ENCODE results near the gene NES.

Gene NES

DNA sequence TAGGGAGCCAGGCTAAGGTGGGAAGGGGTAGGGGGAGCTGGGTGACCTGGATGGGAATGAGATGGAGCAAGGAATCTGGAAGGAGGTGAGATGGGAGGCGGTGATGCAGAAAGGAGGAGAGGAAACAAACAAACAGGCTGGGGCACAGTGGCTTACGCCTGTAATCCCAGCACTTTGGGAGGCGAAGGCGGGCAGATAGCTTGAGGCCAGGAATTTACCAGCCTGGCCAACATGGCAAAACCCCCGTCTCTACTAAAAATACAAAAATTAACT is 17.4 kb upstream of the NES start:
- Histone ChIP-seq H3K79me1 (ENCODE audit: low read length) (peaks cover 32% of the 10 kb centered on the region), H3K9me3 (ENCODE audit: insufficient read depth, low read depth, low read length) (no peaks in the 10 kb centered on the region), H3K9ac (ENCODE audit: low read length) (no peak overlapping the region), H3K4me3 (ENCODE audit: low read depth, low read length) (no peak overlapping the region), H3K27ac (ENCODE audit: low read depth, low read length) (peak overlapping the region; percentile 75), H2AFZ (ENCODE audit: insufficient read depth, low read length, poor library complexity) (no peak overlapping the region), H3K4me1 (ENCODE audit: control insufficient read depth in 1 of 2, insufficient read depth in 2 of 2, low read length in 2 of 2) (peaks cover 41 to 54% of the 10 kb centered on the region in 2 experiments), H2BK12ac (ENCODE audit: low read length) (peak overlapping the region; percentile 90), H3K23ac (ENCODE audit: low read length) (no peak overlapping the region), H3K14ac (ENCODE audit: low read length) (peak overlapping the region; percentile 50), H4K12ac (ENCODE audit: low read depth, low read length) (no peak overlapping the region), H2BK5ac (ENCODE audit: low read depth, low read length, poor library complexity) (peak overlapping the region; percentile 80), H3K18ac (ENCODE audit: low read length) (peak overlapping the region; percentile 63), H3K4me2 (ENCODE audit: low read length) (peak overlapping the region; percentile 20), H4K91ac (ENCODE audit: low read depth, low read length) (peak overlapping the region; percentile 84), H3K27me3 (ENCODE audit: insufficient read depth, low read length) (no peaks in the 10 kb centered on the region), H3K36me3 (ENCODE audit: control insufficient read depth in 1 of 2, insufficient read depth in 2 of 2, low read length in 2 of 2) (peaks cover 8 to 11% of the 10 kb centered on the region in 2 experiments), H4K8ac (ENCODE audit: low read depth, low read length) (peak overlapping the region; percentile 66), H2AK5ac (ENCODE audit: low read length) (peak overlapping the region; percentile 23), H2BK120ac (ENCODE audit: insufficient read depth, low read length, poor library complexity) (peak overlapping the region; percentile 29), H3K79me2 (ENCODE audit: control insufficient read depth, insufficient read depth, low read length, poor library complexity) (peaks cover 3% of the 10 kb centered on the region), H3K4ac (ENCODE audit: low read depth, low read length) (peak overlapping the region; percentile 35)
- DNase-seq: no peak
- whole genome bisulfite sequencing (ENCODE audit: extremely low coverage, insufficient coverage, insufficient read length): no CpG with 5 or more reads among the region's 5 CpGs

DNA sequence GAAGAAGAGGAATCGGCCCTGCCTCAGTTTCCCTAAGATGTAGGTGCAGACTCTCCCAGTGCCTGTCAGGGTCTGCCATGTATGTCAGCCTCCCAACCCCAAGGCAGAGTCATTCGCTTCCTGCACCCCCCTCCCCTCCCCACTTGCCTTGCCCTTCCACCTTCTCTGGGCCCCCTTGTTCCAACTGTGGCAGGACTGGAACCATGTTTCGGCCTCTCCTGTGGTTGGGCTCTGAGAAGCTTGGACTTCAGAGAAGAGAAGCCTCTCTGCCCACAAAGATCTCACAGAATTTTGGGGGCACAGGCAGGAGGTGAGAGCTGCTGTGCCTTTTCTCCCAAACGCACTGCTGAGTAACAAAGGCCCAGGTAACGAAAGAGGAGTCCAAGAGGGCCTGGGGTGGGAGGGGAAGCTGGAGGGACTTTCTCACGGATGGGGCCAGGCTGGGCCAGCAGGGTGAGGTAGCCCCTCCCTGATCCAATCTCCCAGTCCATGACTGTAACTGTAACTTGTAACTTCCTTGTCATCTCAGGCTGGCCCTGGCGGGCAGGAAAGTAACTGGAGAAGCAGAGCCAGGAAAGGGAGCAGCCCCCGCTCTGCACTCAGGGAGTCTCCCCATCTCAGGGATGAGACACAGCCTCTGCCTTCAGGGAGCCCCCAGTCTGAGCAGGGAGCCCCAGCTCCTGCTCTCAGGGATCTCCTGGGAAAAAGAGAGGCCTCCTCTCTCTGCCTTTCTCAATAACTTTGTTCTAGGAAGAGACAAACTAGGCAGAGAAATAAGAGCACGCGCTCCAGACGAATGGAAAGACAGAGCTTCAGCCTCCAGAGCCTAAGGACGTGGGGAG is 16.9 kb upstream of the NES start:
- no peak for DNase-seq
- H2BK12ac ChIP-seq (ENCODE audit: low read length): peak overlapping the region; percentile 90
- peak overlapping the region; percentile 77 for H4K8ac ChIP-seq (ENCODE audit: low read depth, low read length)
- H3K4me3 ChIP-seq (ENCODE audit: low read depth, low read length): no peak overlapping the region
- H3K9ac ChIP-seq (ENCODE audit: low read length): peak overlapping the region; percentile 17
- peak overlapping the region; percentile 84 for H2AK5ac ChIP-seq (ENCODE audit: low read length)
- peaks cover 44 to 55% of the 10 kb centered on the region in 2 experiments for H3K4me1 ChIP-seq (ENCODE audit: control insufficient read depth in 1 of 2, insufficient read depth in 2 of 2, low read length in 2 of 2)
- no peaks in the 10 kb centered on the region for H3K27me3 ChIP-seq (ENCODE audit: insufficient read depth, low read length)
- peak overlapping the region; percentile 91 for H3K18ac ChIP-seq (ENCODE audit: low read length)
- H3K36me3 ChIP-seq (ENCODE audit: control insufficient read depth in 1 of 2, insufficient read depth in 2 of 2, low read length in 2 of 2): peaks cover 4 to 6% of the 10 kb centered on the region in 2 experiments
- H3K14ac ChIP-seq (ENCODE audit: low read length): peak overlapping the region; percentile 83
- no peak overlapping the region for H3K23ac ChIP-seq (ENCODE audit: low read length)
- peak overlapping the region; percentile 96 for H4K91ac ChIP-seq (ENCODE audit: low read depth, low read length)
- H3K9me3 ChIP-seq (ENCODE audit: insufficient read depth, low read depth, low read length): no peaks in the 10 kb centered on the region
- peak overlapping the region; percentile 84 for H3K27ac ChIP-seq (ENCODE audit: low read depth, low read length)
- peak overlapping the region; percentile 79 for H2BK120ac ChIP-seq (ENCODE audit: insufficient read depth, low read length, poor library complexity)
- H3K79me2 ChIP-seq (ENCODE audit: control insufficient read depth, insufficient read depth, low read length, poor library complexity): peaks cover 3% of the 10 kb centered on the region
- peak overlapping the region; percentile 38 for H2AFZ ChIP-seq (ENCODE audit: insufficient read depth, low read length, poor library complexity)
- peaks cover 32% of the 10 kb centered on the region for H3K79me1 ChIP-seq (ENCODE audit: low read length)
- H2BK5ac ChIP-seq (ENCODE audit: low read depth, low read length, poor library complexity): peak overlapping the region; percentile 82
- H3K4ac ChIP-seq (ENCODE audit: low read depth, low read length): peak overlapping the region; percentile 41
- H4K12ac ChIP-seq (ENCODE audit: low read depth, low read length): peak overlapping the region; percentile 26
- H3K4me2 ChIP-seq (ENCODE audit: low read length): peak overlapping the region; percentile 45
- no CpG with 5 or more reads among the region's 12 CpGs for WGBS (ENCODE audit: extremely low coverage, insufficient coverage, insufficient read length)

DNA sequence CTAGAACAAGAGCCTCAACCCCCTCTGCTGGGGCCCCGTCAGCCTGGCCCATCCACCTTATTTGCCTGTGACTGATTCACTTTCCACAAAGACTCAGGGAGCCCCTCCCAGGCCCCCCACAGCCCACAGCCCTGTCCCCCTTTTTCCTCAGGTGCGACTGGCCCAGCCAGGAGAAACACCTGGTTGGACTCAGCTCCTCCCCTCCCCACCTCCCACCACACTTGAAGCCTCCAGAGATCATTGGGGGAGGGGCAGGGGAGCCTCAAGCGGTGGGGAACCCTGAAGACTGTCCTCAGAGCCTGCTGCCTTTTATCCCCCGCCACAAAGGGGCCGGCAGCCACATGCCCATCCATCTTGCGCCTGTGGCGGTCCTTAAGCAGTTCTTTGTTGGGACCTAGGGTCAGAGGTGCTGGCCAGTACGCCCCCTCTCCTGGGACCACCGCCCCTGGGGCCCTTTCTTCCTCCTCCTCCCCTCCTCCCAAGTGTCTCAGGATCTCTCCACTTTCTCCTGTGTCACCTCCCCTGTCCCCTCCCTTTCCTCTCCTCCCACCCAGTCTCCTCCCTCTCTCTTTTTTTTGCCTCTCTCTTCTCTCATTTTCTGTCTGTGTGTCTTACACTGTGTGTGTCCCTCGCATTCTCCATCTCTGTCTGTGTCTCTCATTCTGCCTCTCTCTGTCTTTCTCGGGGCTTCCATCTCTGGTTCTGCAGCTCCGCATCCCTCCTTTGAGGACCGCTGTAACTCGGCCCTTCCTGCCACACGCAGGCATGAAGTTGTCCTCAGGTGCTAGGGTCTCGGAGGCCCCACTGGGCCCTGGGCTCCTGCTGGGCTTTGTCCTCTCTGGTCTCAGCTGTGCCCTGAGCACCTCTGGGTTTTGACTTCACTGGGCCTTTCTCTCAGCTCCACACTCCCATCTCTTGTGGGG is 16.0 kb upstream of the NES start:
- no peaks in the 10 kb centered on the region for H3K27me3 ChIP-seq (ENCODE audit: insufficient read depth, low read length)
- H3K4me1 ChIP-seq (ENCODE audit: control insufficient read depth in 1 of 2, insufficient read depth in 2 of 2, low read length in 2 of 2): peaks cover 44 to 53% of the 10 kb centered on the region in 2 experiments
- WGBS (ENCODE audit: extremely low coverage, insufficient coverage, insufficient read length): no CpG with 5 or more reads among the region's 16 CpGs
- H4K91ac ChIP-seq (ENCODE audit: low read depth, low read length): peak overlapping the region; percentile 96
- H2AFZ ChIP-seq (ENCODE audit: insufficient read depth, low read length, poor library complexity): peak overlapping the region; percentile 18
- H3K9ac ChIP-seq (ENCODE audit: low read length): no peak overlapping the region
- H3K4ac ChIP-seq (ENCODE audit: low read depth, low read length): peak overlapping the region; percentile 57
- no peaks in the 10 kb centered on the region for H3K9me3 ChIP-seq (ENCODE audit: insufficient read depth, low read depth, low read length)
- peak overlapping the region; percentile 26 for H4K12ac ChIP-seq (ENCODE audit: low read depth, low read length)
- H3K4me3 ChIP-seq (ENCODE audit: low read depth, low read length): no peak overlapping the region
- H3K4me2 ChIP-seq (ENCODE audit: low read length): peak overlapping the region; percentile 45
- H3K36me3 ChIP-seq (ENCODE audit: control insufficient read depth in 1 of 2, insufficient read depth in 2 of 2, low read length in 2 of 2): no peaks in the 10 kb centered on the region
- peaks cover 32% of the 10 kb centered on the region for H3K79me1 ChIP-seq (ENCODE audit: low read length)
- peak overlapping the region; percentile 82 for H2BK5ac ChIP-seq (ENCODE audit: low read depth, low read length, poor library complexity)
- peak overlapping the region; percentile 91 for H3K18ac ChIP-seq (ENCODE audit: low read length)
- peak overlapping the region; percentile 86 for H2BK12ac ChIP-seq (ENCODE audit: low read length)
- DNase-seq: no peak
- H2BK120ac ChIP-seq (ENCODE audit: insufficient read depth, low read length, poor library complexity): peak overlapping the region; percentile 87
- H3K23ac ChIP-seq (ENCODE audit: low read length): no peak overlapping the region
- peak overlapping the region; percentile 77 for H4K8ac ChIP-seq (ENCODE audit: low read depth, low read length)
- peak overlapping the region; percentile 84 for H3K27ac ChIP-seq (ENCODE audit: low read depth, low read length)
- peak overlapping the region; percentile 84 for H2AK5ac ChIP-seq (ENCODE audit: low read length)
- peak overlapping the region; percentile 83 for H3K14ac ChIP-seq (ENCODE audit: low read length)
- peaks cover 3% of the 10 kb centered on the region for H3K79me2 ChIP-seq (ENCODE audit: control insufficient read depth, insufficient read depth, low read length, poor library complexity)

DNA sequence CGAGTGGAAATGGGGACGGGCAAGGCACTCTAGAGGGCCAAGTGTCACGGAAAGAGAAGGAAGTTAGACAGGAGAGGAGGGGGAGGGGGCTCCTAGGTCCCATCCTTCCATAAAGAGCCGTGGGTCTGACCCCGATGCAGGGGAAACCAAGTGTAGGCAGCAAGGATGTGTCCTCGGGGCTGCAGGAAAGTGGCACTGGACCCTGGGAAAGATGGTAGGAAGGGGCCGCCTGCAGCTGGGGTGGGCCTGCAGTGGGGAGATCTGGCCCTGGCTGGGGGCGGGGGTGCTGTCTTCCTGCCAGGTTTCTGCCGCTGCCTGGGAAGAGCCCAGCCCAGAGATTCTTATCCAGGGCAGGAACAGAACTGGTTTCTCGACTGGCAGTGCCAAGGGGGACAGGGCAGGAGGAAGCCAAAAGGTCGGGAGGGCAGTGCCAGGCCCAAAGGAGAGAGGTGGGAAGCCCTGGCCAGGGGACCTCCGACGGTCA is 15.3 kb upstream of the NES start:
- no peak overlapping the region for H3K9ac ChIP-seq (ENCODE audit: low read length)
- peak overlapping the region; percentile 87 for H2BK120ac ChIP-seq (ENCODE audit: insufficient read depth, low read length, poor library complexity)
- peak overlapping the region; percentile 58 for H3K18ac ChIP-seq (ENCODE audit: low read length)
- no peaks in the 10 kb centered on the region for H3K9me3 ChIP-seq (ENCODE audit: insufficient read depth, low read depth, low read length)
- H3K27me3 ChIP-seq (ENCODE audit: insufficient read depth, low read length): no peaks in the 10 kb centered on the region
- peak overlapping the region; percentile 43 for H2AFZ ChIP-seq (ENCODE audit: insufficient read depth, low read length, poor library complexity)
- no peak for DNase-seq
- H4K12ac ChIP-seq (ENCODE audit: low read depth, low read length): no peak overlapping the region
- H3K4ac ChIP-seq (ENCODE audit: low read depth, low read length): peak overlapping the region; percentile 57
- peaks cover 3% of the 10 kb centered on the region for H3K79me2 ChIP-seq (ENCODE audit: control insufficient read depth, insufficient read depth, low read length, poor library complexity)
- peak overlapping the region; percentile 84 for H3K27ac ChIP-seq (ENCODE audit: low read depth, low read length)
- peak overlapping the region; percentile 94 for H4K91ac ChIP-seq (ENCODE audit: low read depth, low read length)
- H3K36me3 ChIP-seq (ENCODE audit: control insufficient read depth in 1 of 2, insufficient read depth in 2 of 2, low read length in 2 of 2): no peaks in the 10 kb centered on the region
- no peak overlapping the region for H3K4me3 ChIP-seq (ENCODE audit: low read depth, low read length)
- no peak overlapping the region for H3K23ac ChIP-seq (ENCODE audit: low read length)
- peak overlapping the region; percentile 62 for H2BK5ac ChIP-seq (ENCODE audit: low read depth, low read length, poor library complexity)
- H2BK12ac ChIP-seq (ENCODE audit: low read length): peak overlapping the region; percentile 94
- H2AK5ac ChIP-seq (ENCODE audit: low read length): peak overlapping the region; percentile 19
- H3K4me1 ChIP-seq (ENCODE audit: control insufficient read depth in 1 of 2, insufficient read depth in 2 of 2, low read length in 2 of 2): peaks cover 44 to 52% of the 10 kb centered on the region in 2 experiments
- H3K4me2 ChIP-seq (ENCODE audit: low read length): peak overlapping the region; percentile 45
- H3K79me1 ChIP-seq (ENCODE audit: low read length): peaks cover 32% of the 10 kb centered on the region
- no CpG with 5 or more reads among the region's 13 CpGs for WGBS (ENCODE audit: extremely low coverage, insufficient coverage, insufficient read length)
- H4K8ac ChIP-seq (ENCODE audit: low read depth, low read length): peak overlapping the region; percentile 56
- H3K14ac ChIP-seq (ENCODE audit: low read length): peak overlapping the region; percentile 41
